H1 (cell line): Measurements from ENCODE around the gene HOXB6. TPM values are rescaled to one million over a fixed set of nuclear protein-coding genes. Genes with fewer than 3 reads are reported as not detected.

Source experiments
- CTCF ChIA-PET: fragments of 300-600 bp; sonication (Branson Sonifier 250); formaldehyde crosslinking; loops from one replicate; lab custom pipeline; 2021; ENCODE audit not compliant: partially characterized antibody; lab: Charles Lee
- POLR2A ChIA-PET: fragments of 300-600 bp; sonication (Branson Sonifier 250); formaldehyde crosslinking; loops from one replicate; lab custom pipeline; 2021; ENCODE audit warnings: inconsistent platforms; ENCODE audit not compliant: partially characterized antibody; lab: Charles Lee
- DNase-seq, 2 experiments: peaks; one replicate each; pipeline versions ENCODE4 v3.0.0 to v3.0.0-alpha.2; 2010 to 2022; ENCODE audit warnings: low spot score in 2 of 2, low read depth in 1 of 2, mixed read lengths in 1 of 2
- FAIRE-seq: peaks from 2 replicates; lab custom pipeline; 2011; peaks lifted over from hg19 to GRCh38; lab: Jason Lieb, UNC
- H2AFZ ChIP-seq: 2 replicates; pipeline ENCODE4 v1.8.1; 2012; ENCODE audit warnings: low read length, inconsistent platforms
- H2AK5ac ChIP-seq: 2 replicates; pipeline ENCODE4 v1.6.1; 2013; ENCODE audit warnings: low read depth, low read length
- H2BK120ac ChIP-seq: replicated peaks from 2 replicates; pipeline ENCODE3; 2013; ENCODE audit warnings: low read depth, low read length, inconsistent platforms
- H2BK12ac ChIP-seq: 2 replicates; pipeline ENCODE4 v1.6.1; 2013; ENCODE audit warnings: low read depth, low read length
- H2BK15ac ChIP-seq: 2 replicates; pipeline ENCODE4 v1.6.1; 2013; ENCODE audit warnings: low read length
- H2BK20ac ChIP-seq: 2 replicates; pipeline ENCODE4 v1.6.1; 2013; ENCODE audit warnings: low read length
- H2BK5ac ChIP-seq: 2 replicates; pipeline ENCODE4 v1.6.1; 2013; ENCODE audit warnings: low read depth, low read length
- H3K14ac ChIP-seq: 2 replicates; pipeline ENCODE4 v1.6.1; 2013; ENCODE audit warnings: inconsistent platforms; ENCODE audit not compliant: insufficient read length
- H3K18ac ChIP-seq: 2 replicates; pipeline ENCODE4 v1.6.1; 2013; ENCODE audit warnings: low read length; ENCODE audit errors: extremely low read depth
- H3K23ac ChIP-seq: 2 replicates; pipeline ENCODE4 v1.6.1; 2013; ENCODE audit warnings: inconsistent platforms; ENCODE audit not compliant: insufficient read length
- H3K23me2 ChIP-seq: 2 replicates; pipeline ENCODE4 v1.6.1; 2013; ENCODE audit warnings: low read depth, low read length
- H3K27ac ChIP-seq: 2 replicates; pipeline ENCODE4 v1.6.1; 2011; ENCODE audit warnings: low read depth, low read length, inconsistent platforms
- H3K27me3 ChIP-seq, 4 experiments: replicated peaks in 1 of 4; 1 replicate in 1 of 4; 2 replicates in 3 of 4; pipeline versions ENCODE4 v1.6.1 to v1.8.1; 2011 to 2013; ENCODE audit warnings: low read length in 3 of 4, mild to moderate bottlenecking in 3 of 4, inconsistent platforms in 2 of 4, mixed read lengths in 2 of 4, moderate library complexity in 1 of 4; ENCODE audit not compliant: control insufficient read depth in 3 of 4, insufficient read depth in 3 of 4; ENCODE audit errors: extremely low read depth in 1 of 4
- H3K36me3 ChIP-seq, 4 experiments: 2 replicates each; pipeline versions ENCODE4 v1.6.1 to v1.8.1; 2011 to 2013; ENCODE audit warnings: mild to moderate bottlenecking in 4 of 4, low read length in 3 of 4, moderate library complexity in 2 of 4, control low read depth in 1 of 4, inconsistent platforms in 1 of 4; ENCODE audit not compliant: insufficient read depth in 4 of 4, control insufficient read depth in 2 of 4
- H3K4ac ChIP-seq: replicated peaks from 2 replicates; pipeline ENCODE3; 2013; ENCODE audit warnings: low read length, low read depth, mixed read lengths, inconsistent platforms; ENCODE audit not compliant: insufficient read length
- H3K4me1 ChIP-seq, 4 experiments: replicated peaks in 1 of 4; 1 replicate in 1 of 4; 2 replicates in 3 of 4; pipeline versions ENCODE4 v1.6.1 to v1.8.1; 2011 to 2013; ENCODE audit warnings: low read length in 3 of 4, inconsistent platforms in 2 of 4, mixed read lengths in 1 of 4; ENCODE audit not compliant: insufficient read depth in 4 of 4, control insufficient read depth in 3 of 4
- H3K4me2 ChIP-seq, 2 experiments: 2 replicates each; pipeline versions ENCODE4 v1.6.1 to v1.8.1; 2011 to 2013; ENCODE audit warnings: low read depth in 2 of 2, low read length in 2 of 2, control low read depth in 1 of 2, inconsistent platforms in 1 of 2, mild to moderate bottlenecking in 1 of 2; ENCODE audit not compliant: insufficient read depth in 1 of 2
- H3K4me3 ChIP-seq, 4 experiments: fragments of 200-600, 300-600 bp in 1 of 4; sonication (generic), shearing (Covaris generic), sonication (Bioruptor Twin) in 1 of 4; 2 replicates each; pipeline versions ENCODE4 v1.5.1 to v1.8.1; 2011 to 2016; ENCODE audit warnings: low read length in 4 of 4, low read depth in 3 of 4, control low read depth in 2 of 4, inconsistent platforms in 2 of 4, mild to moderate bottlenecking in 2 of 4, mixed read lengths in 1 of 4, moderate library complexity in 1 of 4; ENCODE audit not compliant: insufficient read depth in 2 of 4; ENCODE audit errors: extremely low read depth in 1 of 4
- H3K56ac ChIP-seq: replicated peaks from 2 replicates; pipeline ENCODE3; 2013; ENCODE audit warnings: low read depth, mild to moderate bottlenecking, mixed read lengths, low read length, inconsistent platforms; ENCODE audit not compliant: insufficient read length
- H3K79me1 ChIP-seq: 2 replicates; pipeline ENCODE4 v1.6.1; 2013; ENCODE audit warnings: low read depth, low read length, control low read depth
- H3K79me2 ChIP-seq, 2 experiments: 2 replicates each; pipeline versions ENCODE4 v1.6.1 to v1.8.1; 2012 to 2013; ENCODE audit warnings: low read length in 2 of 2, mild to moderate bottlenecking in 2 of 2, inconsistent platforms in 1 of 2; ENCODE audit not compliant: insufficient read depth in 2 of 2, control insufficient read depth in 1 of 2
- H3K9ac ChIP-seq, 4 experiments: replicated peaks in 1 of 4; 1 replicate in 1 of 4; 2 replicates in 3 of 4; pipeline versions ENCODE4 v1.6.1 to v1.8.1; 2011 to 2013; ENCODE audit warnings: low read depth in 3 of 4, low read length in 3 of 4, control low read depth in 2 of 4, mild to moderate bottlenecking in 2 of 4, moderate library complexity in 2 of 4, inconsistent platforms in 1 of 4; ENCODE audit errors: extremely low read depth in 1 of 4
- H3K9me3 ChIP-seq, 2 experiments: 2 replicates each; pipeline versions ENCODE4 v1.6.1 to v1.8.1; 2012 to 2013; ENCODE audit warnings: mild to moderate bottlenecking in 2 of 2, moderate library complexity in 2 of 2, control low read depth in 1 of 2, inconsistent platforms in 1 of 2, low read depth in 1 of 2, low read length in 1 of 2, mixed read lengths in 1 of 2; ENCODE audit not compliant: insufficient read depth in 2 of 2
- H4K20me1 ChIP-seq, 2 experiments: replicated peaks in 1 of 2; 2 replicates each; pipeline versions ENCODE3 to v1.8.1; 2011 to 2013; ENCODE audit warnings: inconsistent platforms in 2 of 2, low read length in 2 of 2, mild to moderate bottlenecking in 1 of 2; ENCODE audit not compliant: insufficient read depth in 2 of 2, control insufficient read depth in 1 of 2
- H4K5ac ChIP-seq: 2 replicates; pipeline ENCODE4 v1.6.1; 2013; ENCODE audit warnings: low read length, low read depth, mixed read lengths, inconsistent platforms; ENCODE audit not compliant: insufficient read length
- H4K8ac ChIP-seq: 2 replicates; pipeline ENCODE4 v1.8.0; 2013; ENCODE audit warnings: mild to moderate bottlenecking, moderate library complexity, low read length, inconsistent platforms; ENCODE audit not compliant: insufficient read depth; ENCODE audit errors: extremely low read depth
- H4K91ac ChIP-seq: replicated peaks from 2 replicates; pipeline ENCODE3; 2013; ENCODE audit warnings: low read length, mixed read lengths, inconsistent platforms; ENCODE audit not compliant: insufficient read length
- ASH2L ChIP-seq: fragments of 200-600, 300-600 bp; sonication (generic); IDR thresholded peaks from one replicate; pipeline ENCODE4 v1.7.1; 2017; ENCODE audit warnings: low read length
- BACH1 ChIP-seq: IDR thresholded peaks from 2 replicates; pipeline ENCODE4 v1.6.1; 2012; ENCODE audit warnings: low read length, improper control_type of control experiment
- CBX8 ChIP-seq: fragments of 300-800, 300-1000 bp; sonication (generic); IDR thresholded peaks from 2 replicates; pipeline ENCODE4 v1.7.1; 2016; ENCODE audit warnings: low read depth, low read length, borderline replicate concordance
- CREB1 ChIP-seq: IDR thresholded peaks from 2 replicates; pipeline ENCODE4 v1.6.1; 2012; ENCODE audit warnings: inconsistent platforms
- EZH2 ChIP-seq: fragments of 200-600 bp; sonication (generic); IDR thresholded peaks from 2 replicates; pipeline ENCODE4 v1.7.1; 2012; ENCODE audit warnings: low read depth, mild to moderate bottlenecking, moderate library complexity, low read length, inconsistent platforms; ENCODE audit not compliant: severe bottlenecking
- JUND ChIP-seq: IDR thresholded peaks from 2 replicates; pipeline ENCODE4 v1.6.1; 2011; ENCODE audit warnings: mild to moderate bottlenecking, improper control_type of control experiment, low read length
- MAX ChIP-seq: IDR thresholded peaks from 2 replicates; pipeline ENCODE4 v1.6.1; 2012; ENCODE audit warnings: inconsistent platforms
- RFX5 ChIP-seq: IDR thresholded peaks from 2 replicates; pipeline ENCODE4 v1.6.1; 2011; ENCODE audit warnings: low read depth, low read length, improper control_type of control experiment, borderline replicate concordance
- SIN3A ChIP-seq, 2 experiments: IDR thresholded peaks in 1 of 2; conservative IDR thresholded peaks in 1 of 2; 2 replicates each; pipeline ENCODE4 v1.6.1; 2011 to 2012; ENCODE audit warnings: low read length in 2 of 2, improper control_type of control experiment in 1 of 2, low read depth in 1 of 2, mild to moderate bottlenecking in 1 of 2
- SIX5 ChIP-seq: IDR thresholded peaks from 2 replicates; pipeline ENCODE4 v1.6.1; 2011; ENCODE audit warnings: mild to moderate bottlenecking, low read depth, low read length
- SUZ12 ChIP-seq: fragments of 200-600 bp; sonication (generic); IDR thresholded peaks from 2 replicates; pipeline ENCODE4 v1.6.1; 2012; ENCODE audit warnings: mild to moderate bottlenecking, inconsistent platforms, low read length, moderate library complexity, mixed read lengths
- TEAD4 ChIP-seq: IDR thresholded peaks from 2 replicates; pipeline ENCODE4 v1.6.1; 2012; ENCODE audit warnings: low read depth, low read length, inconsistent platforms, mixed read lengths
- WGBS, 2 experiments: shearing (Covaris generic) in 1 of 2; methylation state at CpG; one replicate each; pipeline versions ENCODE4 v1.1.6 to v1.1.7; 2013 to 2015; ENCODE audit warnings: low lambda C conversion rate in 2 of 2, mixed read lengths in 2 of 2, inconsistent platforms in 1 of 2, low coverage in 1 of 2, missing lambda C conversion rate in 1 of 2; ENCODE audit not compliant: insufficient replicate concordance in 2 of 2, insufficient coverage in 1 of 2, insufficient read length in 1 of 2; ENCODE audit errors: extremely low coverage in 1 of 2, missing lambda C conversion rate in 1 of 2; 5-methylcytosine and 5-hydroxymethylcytosine counted together
- polyA plus RNA-seq, 7 experiments: library from polyadenylated mRNA; depleted of rRNA in 3 of 7; stranded (reverse) in 5 of 7; unstranded in 2 of 7; fragments of >200 nt in 5 of 7; fragments of 200-250 nt in 2 of 7; gene quantifications; 1 replicate in 5 of 7; 2 replicates in 1 of 7; 4 replicates in 1 of 7; pipeline versions ENCODE4 v1.2.1 to v1.2.3, GENCODE V29; 2011 to 2013; ENCODE audit warnings: missing spikeins in 2 of 7, mixed read lengths in 2 of 7
- total RNA-seq: library from RNA; stranded (reverse); fragmentation: NEBNext Ultra II Directional; extraction: Animal tissue kit (Norgen Biotek cat#: 25700); gene quantifications from 2 replicates; pipeline ENCODE4 v1.2.1, GENCODE V29; 2021

HOXB6 gene
- total and polyA plus RNA-seq, 2 of the 8 experiments (the other 6 are each of a cell fraction or from before 2014, with no cell fraction given) = not detected

GRCh38 chr17:48565925-48566710 lies 38.7 kb downstream of the HOXB6 start:
- no peaks in the 10 kb centered on the region for H3K79me2 ChIP-seq
- TF ChIP-seq SIN3A (conservative IDR thresholded peaks at IDR 0.05 in 1 of 2, IDR thresholded peaks at IDR 0.05 in 1 of 2; ENCODE audit: low read depth in 1 of 2, low read length in 2 of 2) (no peak), CBX8 (peak; percentile 74; the same call in 1 of the 2 replicates), EZH2 (peak; percentile 8), ASH2L (no peak), SIX5 (no peak), SUZ12 (peak; percentile 3), CREB1 (0 out of 2 replicates have a peak, but pooled peaks have one; percentile 11), TEAD4 (no peak), JUND (no peak), MAX (no peak), BACH1 (no peak), RFX5 (no peak)

More at GRCh38 chr17:48565925-48566710, 38.7 kb downstream of the HOXB6 start:
- no peak overlapping the region for H4K91ac ChIP-seq
- H3K18ac ChIP-seq = peak overlapping the region; percentile 22; the same call in 1 of the 2 replicates
- no peak overlapping the region for H3K56ac ChIP-seq
- DNase-seq (no peak), FAIRE-seq (no peak)
- peak overlapping the region; percentile 34; the same call in 1 of the 2 replicates for H2AK5ac ChIP-seq
- no peak overlapping the region for H3K14ac ChIP-seq
- H4K5ac ChIP-seq = no peak overlapping the region
- H2BK20ac ChIP-seq = peak overlapping the region; percentile 41; the same call in 1 of the 2 replicates
- peaks cover 0 to 3% (median 0%) of the 10 kb centered on the region in 4 experiments; a peak in 1 of 8 replicates for H3K36me3 ChIP-seq
- H3K4me1 ChIP-seq = peaks cover 0 to 5% (median 4%) of the 10 kb centered on the region in 4 experiments; a peak in 5 of 7 replicates
- no peak overlapping the region for H3K4ac ChIP-seq
- no peaks in the 10 kb centered on the region for H3K79me1 ChIP-seq
- H3K23ac ChIP-seq = no peak overlapping the region
- no peak overlapping the region for H2BK120ac ChIP-seq
- H2BK15ac ChIP-seq = 0 out of 2 replicates have a peak overlapping the region, but pooled peaks have one; percentile 16
- no peak overlapping the region for H3K4me3 ChIP-seq
- ChIA-PET CTCF (interaction anchor here (0.6 to 3.1 kb wide), 6 partner anchors 10 to 66 kb away, joined by 3 to 18 read pairs (median 4); no protein-coding TSS in a partner anchor), POLR2A (no interaction called here)
- peaks cover 2 to 34% of the 10 kb centered on the region in 2 experiments for H4K20me1 ChIP-seq
- no peak overlapping the region for H3K27ac ChIP-seq
- 10% methylated on average over 3 of the region's 4 CpGs; no CpG with 5 or more reads in 1 of the 2 experiments for WGBS, 2 experiments
- H3K9me3 ChIP-seq = no peaks in the 10 kb centered on the region
- H3K4me2 ChIP-seq = no peak overlapping the region
- H2BK5ac ChIP-seq = no peak overlapping the region
- no peak overlapping the region for H4K8ac ChIP-seq
- H2AFZ ChIP-seq = no peak overlapping the region
- H3K23me2 ChIP-seq = peaks cover 4% of the 10 kb centered on the region; the same call in 1 of the 2 replicates
- peak overlapping the region; percentile 71 for H2BK12ac ChIP-seq
- H3K27me3 ChIP-seq = peaks cover 99 to 100% (median 100%) of the 10 kb centered on the region in 4 experiments
- H3K9ac ChIP-seq = no peak overlapping the region
